SW480 (cell line): ENCODE measurements around the gene OLFML2A.
"Not testable (repeated sequence)": the region's sequence is repeated elsewhere in the genome, so short reads cannot be mapped to it uniquely, and the experiment has no call there.

Source experiments
- DNase-seq: peaks from one replicate; pipeline ENCODE4 v3.0.0-alpha.2; 2016; ENCODE audit warnings: low spot score

Gene OLFML2A

GRCh38 chr9:124776954-124777648 is at the start of gene OLFML2A:
OLFML2A (plus strand) TSS chr9:124777133; CDS start chr9:124777271, 138 bp downstream.
- no peak for DNase-seq

- no peak for DNase-seq
Measured at GRCh38 chr9:124730772-124731171, 46.2 kb upstream of the OLFML2A start.

GRCh38 chr9:124733964-124734740 is 42.8 kb upstream of the OLFML2A start:
- DNase-seq: peak; percentile 93

- DNase-seq: not testable (repeated sequence)
Measured at GRCh38 chr9:124734741-124735083, 42.2 kb upstream of the OLFML2A start.

- DNase-seq: peak; percentile 88
Measured at GRCh38 chr9:124735121-124735520, 41.8 kb upstream of the OLFML2A start.

- not testable (repeated sequence) for DNase-seq
Measured at GRCh38 chr9:124738075-124738474, 38.9 kb upstream of the OLFML2A start.

- DNase-seq: no peak
Measured at GRCh38 chr9:124739360-124739759, 37.6 kb upstream of the OLFML2A start.

- DNase-seq: no peak
Measured at GRCh38 chr9:124741149-124741548, 35.8 kb upstream of the OLFML2A start.

GRCh38 chr9:124741662-124742061 is 35.3 kb upstream of the OLFML2A start:
- no peak for DNase-seq

- no peak for DNase-seq
Measured at GRCh38 chr9:124742940-124743339, 34.0 kb upstream of the OLFML2A start.

GRCh38 chr9:124743686-124744348 is 33.1 kb upstream of the OLFML2A start:
- peak; percentile 39 for DNase-seq

- DNase-seq: no peak
Measured at GRCh38 chr9:124747065-124747464, 29.9 kb upstream of the OLFML2A start.

GRCh38 chr9:124749284-124749683 is 27.6 kb upstream of the OLFML2A start:
- no peak for DNase-seq

GRCh38 chr9:124749781-124750180 is 27.2 kb upstream of the OLFML2A start:
- no peak for DNase-seq

GRCh38 chr9:124752967-124753366 is 24.0 kb upstream of the OLFML2A start:
- DNase-seq: peak; percentile 41

GRCh38 chr9:124754289-124754688 is 22.6 kb upstream of the OLFML2A start:
- peak; percentile 39 for DNase-seq

- DNase-seq: no peak
Measured at GRCh38 chr9:124755061-124755460, 21.9 kb upstream of the OLFML2A start.

GRCh38 chr9:124756011-124756410 is 20.9 kb upstream of the OLFML2A start:
- no peak for DNase-seq

GRCh38 chr9:124757616-124758015 is 19.3 kb upstream of the OLFML2A start:
- no peak for DNase-seq

- no peak for DNase-seq
Measured at GRCh38 chr9:124758061-124758460, 18.9 kb upstream of the OLFML2A start.

- DNase-seq: no peak
Measured at GRCh38 chr9:124758691-124759090, 18.2 kb upstream of the OLFML2A start.

- no peak for DNase-seq
Measured at GRCh38 chr9:124759327-124759726, 17.6 kb upstream of the OLFML2A start.

GRCh38 chr9:124760719-124761118 is 16.2 kb upstream of the OLFML2A start:
- DNase-seq: no peak
